OCI-LY3 (cell line): ENCODE data around the gene DISP3.

Source experiments
- EZH2phosphoT487 ChIP-seq: fragments of 200-600 bp; shearing (Covaris generic); IDR thresholded peaks from 2 replicates; pipeline ENCODE4 v1.6.1; 2018; ENCODE audit warnings: antibody characterized with exemption, mixed run types, low read depth
- TF ChIP-seq, protein P1 (sequence below): fragments of 200-600, 300-600 bp; sonication (generic); IDR thresholded peaks from 2 replicates; pipeline ENCODE4 v1.5.1; 2014; ENCODE audit warnings: antibody characterized with exemption, low read length, low read depth

DNA sequence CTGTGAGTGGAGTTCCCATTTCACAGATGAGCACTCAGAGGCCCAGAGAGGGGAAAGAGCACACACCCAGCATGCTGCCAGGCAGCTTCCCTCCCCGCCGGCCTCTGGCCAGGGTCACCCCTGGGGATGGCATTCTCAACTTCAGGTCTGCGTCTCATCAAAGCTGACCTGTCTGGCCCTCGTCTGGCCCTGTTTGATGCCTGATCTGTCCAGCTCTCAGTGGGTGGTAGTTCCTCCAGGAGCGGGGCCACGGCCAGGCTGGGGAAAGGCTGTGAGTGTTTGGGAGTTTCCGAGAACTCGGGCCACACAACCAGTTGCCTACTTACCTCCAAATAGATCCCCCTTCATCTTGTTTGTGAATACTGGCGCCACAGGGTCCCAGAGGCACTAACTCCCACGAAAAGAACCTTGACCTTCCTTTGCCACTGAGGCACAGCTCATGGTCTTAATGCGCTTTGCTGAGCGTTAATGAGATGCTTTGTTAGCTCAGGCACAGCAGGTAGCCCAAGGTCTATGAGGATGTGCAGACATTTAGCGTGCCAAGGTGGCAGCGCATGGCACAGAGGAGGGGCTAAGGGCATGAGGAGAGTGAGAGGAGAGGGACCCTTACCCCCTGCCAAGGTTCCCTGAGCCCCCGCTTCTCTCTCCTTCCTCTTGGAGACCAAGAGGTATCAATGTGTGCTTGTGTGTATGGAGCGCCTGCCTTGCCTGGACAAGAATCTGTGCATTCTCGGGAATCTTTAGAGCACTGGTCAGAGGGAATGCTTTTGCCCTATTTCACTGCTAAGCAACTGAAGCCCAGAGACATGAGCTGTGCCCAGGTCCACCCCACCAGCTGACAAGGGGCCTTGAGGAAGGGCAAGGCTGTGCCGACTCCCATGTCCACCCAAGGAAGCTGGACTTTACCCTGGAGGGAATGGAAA lies 61.2 kb downstream of the DISP3 start:
- TF ChIP-seq, protein P1, sequence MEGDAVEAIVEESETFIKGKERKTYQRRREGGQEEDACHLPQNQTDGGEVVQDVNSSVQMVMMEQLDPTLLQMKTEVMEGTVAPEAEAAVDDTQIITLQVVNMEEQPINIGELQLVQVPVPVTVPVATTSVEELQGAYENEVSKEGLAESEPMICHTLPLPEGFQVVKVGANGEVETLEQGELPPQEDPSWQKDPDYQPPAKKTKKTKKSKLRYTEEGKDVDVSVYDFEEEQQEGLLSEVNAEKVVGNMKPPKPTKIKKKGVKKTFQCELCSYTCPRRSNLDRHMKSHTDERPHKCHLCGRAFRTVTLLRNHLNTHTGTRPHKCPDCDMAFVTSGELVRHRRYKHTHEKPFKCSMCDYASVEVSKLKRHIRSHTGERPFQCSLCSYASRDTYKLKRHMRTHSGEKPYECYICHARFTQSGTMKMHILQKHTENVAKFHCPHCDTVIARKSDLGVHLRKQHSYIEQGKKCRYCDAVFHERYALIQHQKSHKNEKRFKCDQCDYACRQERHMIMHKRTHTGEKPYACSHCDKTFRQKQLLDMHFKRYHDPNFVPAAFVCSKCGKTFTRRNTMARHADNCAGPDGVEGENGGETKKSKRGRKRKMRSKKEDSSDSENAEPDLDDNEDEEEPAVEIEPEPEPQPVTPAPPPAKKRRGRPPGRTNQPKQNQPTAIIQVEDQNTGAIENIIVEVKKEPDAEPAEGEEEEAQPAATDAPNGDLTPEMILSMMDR, result no peak
- no peak for TF ChIP-seq EZH2phosphoT487
